Measurements from ENCODE around the gene CARM1.

DNA sequence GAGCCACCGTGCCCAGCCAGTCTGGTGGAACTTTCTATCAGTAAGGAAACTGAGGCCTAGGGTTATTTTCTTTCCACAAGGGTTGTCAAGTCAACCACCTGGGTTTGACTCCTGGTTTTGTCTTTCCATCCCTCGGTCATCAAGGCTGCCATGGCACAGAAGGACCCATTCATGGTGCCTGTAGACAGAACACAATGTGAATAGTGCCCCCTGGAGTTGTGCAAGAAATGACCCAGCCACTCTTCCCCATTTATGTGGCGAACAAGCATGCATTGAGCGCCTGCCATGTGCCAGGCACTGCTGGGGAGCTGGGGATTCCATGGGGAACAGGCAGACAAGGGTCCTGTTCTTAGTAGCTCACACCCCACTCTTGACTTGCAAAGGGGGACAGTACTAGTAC is 93.5 kb downstream of the CARM1 start:
- TF ChIP-seq, protein P1, sequence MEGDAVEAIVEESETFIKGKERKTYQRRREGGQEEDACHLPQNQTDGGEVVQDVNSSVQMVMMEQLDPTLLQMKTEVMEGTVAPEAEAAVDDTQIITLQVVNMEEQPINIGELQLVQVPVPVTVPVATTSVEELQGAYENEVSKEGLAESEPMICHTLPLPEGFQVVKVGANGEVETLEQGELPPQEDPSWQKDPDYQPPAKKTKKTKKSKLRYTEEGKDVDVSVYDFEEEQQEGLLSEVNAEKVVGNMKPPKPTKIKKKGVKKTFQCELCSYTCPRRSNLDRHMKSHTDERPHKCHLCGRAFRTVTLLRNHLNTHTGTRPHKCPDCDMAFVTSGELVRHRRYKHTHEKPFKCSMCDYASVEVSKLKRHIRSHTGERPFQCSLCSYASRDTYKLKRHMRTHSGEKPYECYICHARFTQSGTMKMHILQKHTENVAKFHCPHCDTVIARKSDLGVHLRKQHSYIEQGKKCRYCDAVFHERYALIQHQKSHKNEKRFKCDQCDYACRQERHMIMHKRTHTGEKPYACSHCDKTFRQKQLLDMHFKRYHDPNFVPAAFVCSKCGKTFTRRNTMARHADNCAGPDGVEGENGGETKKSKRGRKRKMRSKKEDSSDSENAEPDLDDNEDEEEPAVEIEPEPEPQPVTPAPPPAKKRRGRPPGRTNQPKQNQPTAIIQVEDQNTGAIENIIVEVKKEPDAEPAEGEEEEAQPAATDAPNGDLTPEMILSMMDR (IDR thresholded peaks at IDR 0.05) = no peak
- no peak for TF ChIP-seq POLR2A (IDR thresholded peaks at IDR 0.05)

Measured in thyroid gland (tissue), 4 donors.